NCI-H526 (cell line): ENCODE data around the gene DNAJA3.

ENCODE experiments used
- DNase-seq, 2 experiments: peaks; one replicate each; lab custom pipeline; 2025; lab: John Stamatoyannopoulos, UW

The DNAJA3 gene

DNA sequence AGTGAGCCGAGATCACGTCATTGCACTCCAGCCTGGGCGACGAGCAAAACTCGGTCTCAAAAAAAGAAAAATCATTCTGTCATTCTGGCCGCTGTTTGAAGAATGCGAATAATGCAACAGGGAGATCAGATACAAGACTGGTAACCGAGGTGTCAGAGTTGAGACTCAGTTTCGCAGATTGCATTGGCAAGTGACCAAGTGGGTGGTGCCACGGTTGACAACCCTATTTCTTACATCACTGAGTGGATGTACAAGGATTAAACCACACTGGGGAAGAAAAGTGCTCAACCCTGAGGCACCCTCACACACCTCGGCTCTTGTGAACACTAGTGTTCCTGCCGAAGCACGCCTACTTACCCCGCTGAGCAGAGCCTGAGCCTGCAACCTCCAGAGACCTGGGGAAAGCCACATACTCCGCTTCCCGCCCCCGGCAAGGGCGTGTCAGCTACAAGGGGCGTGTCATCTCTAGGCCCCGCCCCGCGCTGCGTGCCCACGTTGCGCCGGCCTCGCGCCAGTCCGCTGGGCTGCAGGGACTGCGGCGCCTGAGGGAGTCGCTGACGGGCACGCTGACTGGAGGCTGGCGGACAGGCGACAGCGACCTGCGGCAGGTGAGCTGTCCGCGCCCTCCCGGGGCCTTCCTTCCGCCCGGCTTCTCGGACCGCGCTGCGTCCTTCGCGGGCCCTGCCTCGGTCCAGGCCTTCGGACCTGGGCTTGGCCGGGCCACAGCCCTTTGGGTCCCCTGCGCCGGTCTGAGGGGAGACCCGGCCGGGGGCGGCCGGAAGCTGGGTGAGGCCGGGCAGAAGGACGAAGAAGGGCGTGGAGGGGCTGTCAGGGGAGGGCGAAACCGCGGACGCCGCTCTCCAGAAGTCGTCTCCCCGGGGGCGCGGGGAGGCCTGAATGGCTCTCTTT is 50.5 kb downstream of the DNAJA3 start, which contains the start of gene HMOX2:
Gene HMOX2 (plus strand): TSS at position 519 of the 909 bp plus-strand sequence. CDS start 29,127 bp downstream, outside the sequence.
- DNase-seq, result peak; percentile 64 to 92

DNA sequence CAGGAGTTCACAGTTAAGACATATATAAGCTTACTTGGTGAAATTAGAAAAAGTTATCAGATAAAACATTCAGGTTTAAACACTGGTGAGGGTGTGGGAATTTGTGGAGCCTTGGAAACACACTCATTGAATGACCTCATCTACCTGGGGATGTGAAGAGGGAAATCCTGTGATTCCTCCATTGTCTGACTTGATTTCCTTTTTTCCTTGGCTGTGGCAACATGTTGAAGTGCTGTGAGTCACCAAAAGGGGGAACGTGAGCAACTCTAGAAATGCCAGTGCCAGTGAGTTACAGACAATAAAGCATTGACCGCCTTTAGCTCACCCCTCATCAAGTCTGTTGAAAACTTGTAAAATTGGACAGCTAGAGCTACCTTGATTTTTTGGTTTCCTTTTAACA is 52.3 kb downstream of the DNAJA3 start:
- no peak for DNase-seq

DNA sequence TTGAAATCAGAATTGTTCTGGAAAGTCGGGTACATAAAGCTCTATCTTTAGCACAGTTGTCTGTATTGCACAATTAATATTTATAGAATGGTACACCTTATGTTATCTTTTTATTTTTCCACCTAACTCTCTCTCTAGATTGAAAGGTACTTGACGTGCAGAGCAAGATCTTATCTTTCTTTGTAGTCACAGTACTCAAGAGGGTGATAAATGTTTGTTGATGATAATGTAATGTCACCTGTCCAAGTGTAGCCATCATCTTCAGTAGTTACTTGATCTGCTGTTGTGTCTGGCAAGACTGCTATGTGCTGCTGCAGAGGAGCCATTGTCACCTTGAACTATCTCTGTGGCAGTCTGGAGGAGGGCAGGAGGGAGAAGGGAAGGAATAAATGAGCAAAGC is 55.9 kb downstream of the DNAJA3 start:
- no peak for DNase-seq

DNA sequence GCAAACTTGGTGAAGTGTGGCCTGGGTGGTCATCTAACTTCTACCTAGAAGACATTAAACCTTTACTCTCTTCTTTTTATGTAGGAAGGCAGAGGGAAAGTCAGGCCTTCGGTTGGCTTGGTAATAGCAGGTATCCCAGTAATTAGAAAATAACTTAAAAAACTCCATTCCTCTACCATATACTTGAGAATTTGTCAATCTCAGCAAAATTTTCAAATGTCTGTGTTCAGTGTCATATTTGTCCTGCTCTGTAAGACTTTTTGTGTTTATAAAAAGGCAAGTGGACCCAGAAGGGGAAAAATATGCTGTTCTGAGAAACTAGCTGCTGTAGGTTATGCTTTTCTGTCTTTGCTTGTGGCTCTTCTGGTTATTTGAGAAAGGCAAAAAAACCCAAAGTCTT is 56.3 kb downstream of the DNAJA3 start:
- DNase-seq, result no peak

DNA sequence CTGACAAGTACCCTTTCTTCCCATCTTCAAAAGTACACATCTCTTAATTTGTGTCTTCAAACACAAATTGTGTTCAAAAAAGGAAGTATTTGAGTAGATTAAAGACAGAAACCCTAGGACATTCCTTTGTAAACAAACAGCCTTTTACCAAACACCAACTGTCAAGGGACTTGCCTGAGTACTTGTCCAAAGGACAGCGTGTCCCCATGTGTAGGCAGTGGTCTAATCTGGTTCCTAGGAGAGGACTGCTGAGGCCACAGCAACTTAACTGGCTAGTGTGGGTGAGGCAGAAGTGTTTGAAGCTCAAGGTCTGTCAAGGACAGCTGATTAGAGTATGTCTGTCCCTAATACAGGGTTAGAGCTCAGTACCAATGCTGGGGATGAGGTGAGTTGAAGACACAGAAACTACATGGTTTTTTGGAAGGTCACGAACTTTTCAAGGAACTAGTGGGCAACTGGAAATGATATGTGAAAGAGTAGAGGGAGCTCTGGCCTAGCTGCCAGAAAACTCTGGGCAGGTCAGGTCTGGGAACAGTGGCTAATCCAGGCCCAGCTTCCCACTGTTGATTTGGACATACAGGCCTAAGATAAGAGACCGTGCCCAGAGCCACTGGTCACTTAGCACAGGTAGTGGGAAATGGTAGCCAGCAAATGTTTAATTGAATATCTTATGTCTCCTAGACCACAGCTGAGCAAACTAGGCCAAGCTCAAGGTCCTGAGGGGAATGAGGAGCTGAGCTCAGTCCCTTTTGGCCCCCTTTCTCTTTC is 60.6 kb downstream of the DNAJA3 start:
- DNase-seq, result no peak

DNA sequence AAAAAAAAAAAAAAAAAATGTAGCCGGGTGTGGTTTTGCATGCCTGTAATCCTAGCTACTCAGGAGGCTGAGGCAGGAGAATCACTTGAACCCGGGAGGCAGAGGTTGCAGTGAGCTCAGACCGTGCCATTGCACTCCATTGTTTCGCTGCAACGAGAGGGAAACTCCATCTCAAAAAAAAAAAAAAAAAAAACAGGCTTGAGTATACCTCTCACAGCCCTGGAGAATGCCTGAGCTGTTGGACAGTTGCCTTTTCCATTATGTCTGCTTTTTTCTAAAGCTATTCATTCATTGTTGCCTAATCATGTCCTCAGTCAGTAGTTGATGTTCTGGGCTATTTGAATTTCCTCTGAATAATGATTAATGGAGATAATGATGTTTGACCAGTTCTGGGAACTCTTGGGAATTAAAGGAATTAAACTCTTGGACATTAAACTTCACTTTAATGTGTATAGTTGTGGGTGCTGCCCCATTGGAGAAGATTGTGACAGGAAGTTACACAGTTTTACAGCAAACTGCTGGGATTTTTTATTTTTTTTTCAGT is 62.4 kb downstream of the DNAJA3 start:
- DNase-seq, result no peak

DNA sequence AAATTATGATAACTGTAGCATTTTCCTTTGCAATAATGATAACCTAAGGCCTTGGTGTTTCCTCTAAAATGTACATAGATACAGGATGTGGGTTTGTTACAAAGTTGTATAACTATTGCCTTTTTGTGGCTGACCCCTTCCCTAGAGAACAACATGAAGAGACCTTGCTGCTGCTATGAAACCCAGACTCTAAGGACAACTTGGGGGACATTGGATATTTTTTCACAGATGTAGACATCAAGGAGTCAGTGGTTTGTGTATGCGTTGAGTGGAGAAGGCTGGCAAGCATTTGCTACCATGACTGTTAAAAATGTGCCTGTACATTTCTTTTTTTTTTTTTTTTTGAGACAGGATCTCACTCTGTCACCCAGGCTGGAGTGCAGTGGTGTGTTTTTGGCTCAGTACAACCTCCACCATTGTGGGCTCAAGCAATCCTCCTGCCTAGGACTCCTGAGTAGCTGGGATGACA is 62.9 kb downstream of the DNAJA3 start:
- DNase-seq, result no peak

DNA sequence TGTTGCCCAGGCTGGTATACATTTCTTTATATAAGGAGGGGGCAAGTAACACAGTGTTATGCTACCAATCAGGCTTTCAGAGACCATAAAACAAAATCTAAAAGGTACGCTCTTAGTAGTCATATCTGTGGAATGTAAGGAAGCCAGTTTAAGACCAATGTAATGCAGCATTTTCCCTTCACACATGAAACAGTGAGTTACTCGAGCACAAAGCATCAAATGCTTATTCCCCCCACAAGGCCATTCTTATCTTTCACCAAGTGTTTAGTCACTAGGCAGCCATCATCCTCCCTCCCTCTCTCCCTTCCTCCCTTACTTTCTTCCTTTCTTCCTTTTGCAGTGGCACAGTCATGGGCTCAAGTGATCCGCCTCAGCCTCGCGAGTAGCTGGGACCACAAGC is 63.4 kb downstream of the DNAJA3 start:
- no peak for DNase-seq

DNA sequence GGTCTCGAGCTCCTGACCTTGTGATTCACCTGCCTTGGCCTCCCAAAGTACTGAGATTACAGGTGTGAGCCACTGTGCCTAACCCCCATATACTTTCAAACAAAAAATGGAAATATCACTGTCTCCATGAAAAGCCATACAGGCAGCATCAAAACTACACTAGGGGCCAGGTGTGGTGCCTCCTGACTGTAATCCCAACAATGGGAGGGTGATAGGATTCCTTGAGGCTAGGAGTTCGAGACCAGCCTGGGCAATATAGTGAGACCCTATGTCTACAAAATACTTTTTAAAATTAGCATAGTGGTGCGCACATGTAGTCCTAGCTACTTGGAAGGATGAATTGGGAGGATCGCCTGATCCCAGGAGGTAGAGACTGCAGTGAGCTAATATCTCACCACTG is 66.2 kb downstream of the DNAJA3 start:
- no peak for DNase-seq

DNA sequence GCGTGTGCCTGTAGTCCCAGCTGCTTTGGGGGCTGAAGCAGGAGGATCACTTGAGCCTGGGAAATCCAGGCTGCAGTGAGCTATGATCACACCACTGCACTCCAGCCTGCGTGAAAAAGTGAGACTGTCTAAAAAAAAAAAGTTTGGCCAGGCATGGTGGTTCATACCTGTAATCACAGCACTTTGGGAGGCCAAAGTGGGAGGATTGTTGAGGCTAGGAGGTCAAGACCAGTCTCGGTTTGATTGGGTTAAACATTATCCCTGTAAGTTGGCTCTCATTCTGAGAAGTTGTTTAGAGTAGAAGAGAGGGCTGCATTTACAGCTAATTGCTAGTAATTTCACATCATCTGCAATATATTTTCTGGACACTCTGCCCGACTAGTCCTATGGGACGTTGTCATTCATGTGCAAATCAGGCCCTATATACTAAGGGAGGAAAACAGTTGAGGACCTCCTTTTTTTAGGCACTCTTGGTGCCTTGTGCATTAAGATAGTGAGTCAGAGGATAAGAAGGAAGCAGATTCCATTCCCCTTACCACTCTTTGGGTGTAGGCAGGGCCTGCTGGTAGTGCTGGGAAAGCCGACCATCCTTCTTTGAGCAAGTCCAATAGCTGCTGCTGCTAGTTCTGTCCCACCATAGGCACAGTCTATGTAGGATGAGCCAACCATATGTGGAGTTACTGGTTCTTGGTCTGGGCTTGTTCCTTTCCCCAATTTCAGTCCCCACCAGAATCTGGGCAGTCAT is 69.2 kb downstream of the DNAJA3 start:
- no peak for DNase-seq

DNA sequence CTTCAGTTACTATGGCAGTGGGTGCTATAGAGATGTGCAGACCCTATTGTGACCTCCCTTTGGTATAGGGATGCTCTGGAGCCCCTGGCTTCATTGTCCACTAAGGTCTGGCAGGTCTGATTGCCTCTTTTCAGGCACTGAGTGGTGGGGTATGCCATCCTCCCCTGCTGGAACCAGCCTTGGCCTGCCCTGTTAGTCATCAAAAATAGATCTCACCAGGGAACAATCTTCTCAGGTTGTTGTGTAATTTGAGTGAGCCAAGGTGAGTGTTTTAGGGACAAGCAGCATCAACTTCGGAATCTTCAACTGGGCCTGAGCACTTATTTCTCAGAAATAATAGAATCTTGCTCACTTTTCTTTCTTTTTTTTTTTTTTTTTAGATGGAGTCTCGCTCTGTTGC is 70.1 kb downstream of the DNAJA3 start:
- DNase-seq, result no peak

DNA sequence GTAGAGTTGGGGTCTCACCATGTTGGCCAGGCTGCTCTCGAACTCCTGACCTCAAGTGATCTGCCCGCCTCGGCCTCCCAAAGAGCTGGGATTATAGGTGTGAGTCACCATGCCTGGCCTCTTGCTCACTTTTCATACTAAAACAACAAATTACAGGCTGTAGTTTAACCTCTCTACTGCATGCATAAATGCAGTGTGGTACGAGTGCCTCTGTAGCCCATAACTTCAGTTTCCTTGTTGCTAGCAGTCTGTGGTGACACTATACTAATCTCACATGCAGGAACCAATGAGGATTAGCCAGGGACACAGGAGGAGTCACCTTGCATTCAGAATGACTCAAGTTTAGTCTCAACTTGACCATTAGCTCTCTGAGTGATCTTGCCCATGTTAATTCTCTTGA is 70.6 kb downstream of the DNAJA3 start:
- no peak for DNase-seq

DNA sequence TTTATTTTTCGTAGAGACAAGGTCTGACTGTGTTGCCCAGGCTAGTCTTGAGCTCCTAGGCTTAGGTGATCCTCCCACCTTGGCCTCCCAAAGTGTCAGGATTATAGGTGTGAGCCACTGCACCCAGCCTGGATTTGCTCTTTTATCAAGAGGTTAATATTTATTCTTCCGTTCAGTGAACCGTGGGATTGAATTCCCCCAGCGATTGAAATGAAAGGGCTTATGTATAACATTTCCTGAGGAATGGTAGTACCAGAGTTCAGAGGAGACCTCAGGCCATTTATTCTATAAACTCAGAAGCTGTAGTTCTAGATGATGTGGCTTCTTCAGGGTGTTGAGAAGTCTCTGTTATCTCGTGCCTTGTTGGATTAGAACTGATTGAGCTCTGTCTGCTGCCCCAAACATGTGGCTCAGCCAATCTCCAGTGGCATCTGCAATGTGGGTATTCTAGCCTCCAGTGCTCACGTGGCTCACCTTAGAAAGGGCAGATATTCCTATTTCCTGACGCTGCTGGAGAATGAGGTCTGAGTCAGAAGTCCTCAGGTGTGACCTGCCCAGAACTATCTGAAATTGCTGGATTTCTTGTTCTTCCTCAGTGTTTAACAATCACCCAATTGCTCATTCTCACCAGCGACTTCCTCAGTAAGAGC is 73.0 kb downstream of the DNAJA3 start:
- no peak for DNase-seq

DNA sequence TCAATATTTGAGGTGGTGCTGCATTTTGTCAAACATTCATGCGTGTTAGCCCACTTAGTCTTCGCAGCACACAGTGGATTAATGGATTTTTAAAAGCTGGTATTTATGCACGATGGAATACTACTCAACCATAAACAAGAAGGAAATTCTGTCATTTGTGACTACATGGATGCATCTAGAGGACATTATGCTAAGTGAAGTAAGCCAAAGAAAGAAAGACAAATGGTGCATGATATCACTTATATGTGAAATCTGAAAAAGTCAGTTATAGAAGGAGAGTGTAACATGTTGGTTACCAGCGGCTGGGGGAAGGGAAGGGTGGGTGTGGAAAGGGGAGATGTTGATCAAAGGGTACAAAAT is 73.5 kb downstream of the DNAJA3 start:
- DNase-seq, result no peak

DNA sequence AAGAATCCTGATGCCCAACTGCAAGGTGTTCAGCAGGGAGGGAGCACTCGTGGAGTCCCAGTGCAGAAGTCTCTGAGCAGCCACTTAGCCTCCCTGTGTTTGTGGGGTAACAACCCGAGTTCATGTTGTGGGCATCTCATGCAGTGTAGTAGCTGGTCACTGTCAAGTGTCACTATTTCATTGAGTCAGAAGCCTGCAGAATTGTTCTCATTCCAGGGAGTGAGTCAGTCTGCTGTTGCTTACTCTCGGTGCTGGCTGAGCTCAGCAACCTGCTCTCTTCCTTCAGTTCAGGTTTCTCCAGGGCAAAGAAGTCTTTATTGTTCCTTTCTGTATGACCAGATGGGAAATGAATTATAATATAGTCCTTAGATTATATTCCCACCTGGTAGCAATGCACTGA is 74.6 kb downstream of the DNAJA3 start:
- no peak for DNase-seq

DNA sequence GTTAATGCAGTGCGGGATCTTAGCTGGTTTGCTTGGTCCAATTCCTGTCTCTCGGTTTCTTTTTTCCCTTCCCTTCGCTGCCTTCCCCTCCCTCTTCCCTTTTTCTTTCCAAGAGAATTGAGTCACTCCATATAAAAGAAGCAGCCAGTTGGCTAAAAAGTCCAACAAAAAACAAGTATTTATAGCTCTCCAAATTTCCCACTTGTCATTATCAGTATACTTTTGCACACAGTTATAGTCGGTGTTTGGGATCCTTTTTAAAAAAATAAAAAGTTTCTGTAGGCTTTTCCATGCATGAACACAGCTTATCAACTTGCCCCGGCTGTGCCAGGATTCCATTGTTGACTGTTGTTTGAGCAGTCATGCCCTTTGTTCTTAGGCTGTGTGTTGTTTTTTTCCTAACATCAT is 75.4 kb downstream of the DNAJA3 start:
- DNase-seq, result no peak

DNA sequence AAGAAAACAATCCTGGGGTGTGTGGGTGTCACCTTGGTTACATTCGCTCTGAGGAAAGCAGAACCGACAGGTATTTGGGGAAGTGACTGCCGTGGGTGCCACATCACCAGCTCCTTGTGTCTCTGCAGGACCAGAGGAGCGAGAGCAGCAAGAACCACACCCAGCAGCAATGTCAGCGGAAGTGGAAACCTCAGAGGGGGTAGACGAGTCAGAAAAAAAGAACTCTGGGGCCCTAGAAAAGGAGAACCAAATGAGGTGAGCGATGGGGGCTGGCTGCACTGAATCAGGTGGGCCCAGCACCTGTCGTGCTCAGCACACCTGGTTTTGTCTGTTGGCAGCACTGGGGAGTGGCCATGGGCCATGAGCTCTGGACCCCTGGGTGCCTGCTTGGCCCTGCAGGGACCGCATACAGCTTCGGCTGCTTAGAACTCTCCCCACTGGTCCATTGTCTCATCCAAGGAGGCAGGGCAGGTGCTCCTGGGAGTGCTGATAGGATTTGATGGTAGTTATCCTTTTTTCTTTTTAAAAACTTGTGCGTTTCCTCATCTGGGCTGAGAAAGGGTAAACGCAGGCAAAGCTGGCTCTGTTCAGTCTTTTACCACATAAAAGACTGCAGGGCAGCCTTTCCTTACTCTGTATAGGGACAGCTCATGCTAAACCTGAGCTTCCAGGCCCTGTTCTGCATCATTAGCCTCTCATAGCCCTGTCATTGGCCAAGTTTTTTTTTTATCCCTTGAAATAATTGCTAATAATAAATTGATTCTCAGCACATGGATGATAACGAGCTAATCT is 79.9 kb downstream of the DNAJA3 start:
- no peak for DNase-seq
